ENCODE results near the gene S1PR5. TPM values are rescaled to one million over a fixed set of nuclear protein-coding genes. Genes with fewer than 3 reads are reported as not detected.

The S1PR5 gene
- total RNA-seq, 4 donors from 2014 or later = 0.84 TPM; not detected in 3

DNA sequence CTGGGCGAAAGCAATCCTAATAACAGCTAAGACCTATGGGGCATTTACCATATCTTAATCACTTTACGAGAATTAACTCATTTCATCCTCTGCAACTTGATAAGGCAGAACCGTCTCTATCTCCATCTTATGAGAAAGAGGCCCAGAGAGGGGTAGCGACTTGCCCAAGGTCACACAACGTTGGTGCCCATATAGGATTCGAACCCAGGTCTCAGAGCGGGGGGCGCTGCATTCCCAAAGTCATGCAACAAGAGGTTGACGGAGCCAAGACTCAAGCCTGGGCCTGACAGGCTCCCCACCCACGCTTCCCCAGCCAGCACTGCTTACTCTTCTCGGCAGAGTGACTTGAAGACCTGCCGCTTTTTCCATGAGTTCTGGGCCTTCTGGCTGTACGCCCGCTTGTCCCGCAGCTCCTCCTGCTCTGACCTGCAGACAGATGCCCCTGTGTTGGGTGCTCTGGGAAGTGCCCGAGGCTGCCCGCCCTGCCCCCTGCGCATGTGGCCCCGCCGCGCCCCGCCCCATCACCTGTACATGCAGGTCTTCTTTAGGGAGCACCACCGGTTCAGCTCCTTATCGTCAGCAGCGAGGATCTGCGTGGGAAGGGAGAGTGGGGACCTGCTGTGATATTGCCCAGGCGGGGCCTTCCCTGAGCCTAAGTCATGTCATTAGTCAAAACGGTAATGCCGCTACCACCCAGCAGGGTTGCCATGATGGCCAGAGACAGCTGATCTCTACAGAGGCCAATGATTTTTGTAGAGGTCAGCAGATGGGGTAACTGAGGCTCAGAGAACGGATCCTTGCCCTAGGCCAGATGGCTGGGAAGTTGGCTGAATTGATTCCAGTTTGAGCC is 37.7 kb upstream of the S1PR5 start:
- no peak for TF ChIP-seq CTCF (IDR thresholded peaks at IDR 0.05)
- TF ChIP-seq POLR2A (IDR thresholded peaks at IDR 0.05) = no peak
- no peak for TF ChIP-seq EP300 (IDR thresholded peaks at IDR 0.05)
- peaks cover 0 to 100% (median 45%) of the 10 kb centered on the region in 3 donors for H3K36me3 ChIP-seq
- peaks cover 0 to 5% (median 0%) of the 10 kb centered on the region in 4 donors for H3K4me1 ChIP-seq
- H3K27ac ChIP-seq = no peak overlapping the region
- no peak for DNase-seq (ENCODE audit: low spot score in 2 of 2)
- no peaks in the 10 kb centered on the region for H3K27me3 ChIP-seq
- H3K9me3 ChIP-seq = peaks cover 0 to 6% (median 0%) of the 10 kb centered on the region in 4 donors
- 79 to 81% methylated on average over 27 to 30 of the region's 30 CpGs for WGBS, 2 donors
- H3K4me3 ChIP-seq = no peak overlapping the region

DNA sequence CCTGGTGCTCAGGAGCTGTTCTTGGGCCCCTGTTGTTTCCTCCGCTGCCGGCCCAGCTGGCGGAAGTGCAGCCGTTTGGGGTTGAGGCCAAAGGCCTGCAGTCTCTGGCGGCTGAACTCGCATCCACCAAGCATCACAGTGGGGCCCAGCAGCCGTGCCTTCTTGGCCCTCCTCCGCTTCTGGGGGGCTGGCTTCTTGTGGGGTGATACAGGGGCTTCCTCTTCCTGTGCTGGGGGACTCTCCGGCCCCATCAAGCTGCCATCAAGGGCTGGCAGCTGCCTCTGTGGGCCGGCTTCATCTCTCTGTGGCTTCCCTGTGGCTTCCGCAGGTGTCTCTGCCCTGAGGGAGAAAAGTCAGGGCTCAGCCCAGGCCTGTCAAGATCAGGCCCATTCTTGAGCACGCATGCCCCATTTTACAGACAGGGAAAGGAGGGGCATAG is 36.7 kb upstream of the S1PR5 start:
- no peaks in the 10 kb centered on the region for H3K27me3 ChIP-seq
- TF ChIP-seq CTCF (IDR thresholded peaks at IDR 0.05) = no peak
- TF ChIP-seq EP300 (IDR thresholded peaks at IDR 0.05) = no peak
- no peak for TF ChIP-seq POLR2A (IDR thresholded peaks at IDR 0.05)
- peaks cover 0 to 100% (median 41%) of the 10 kb centered on the region in 3 donors for H3K36me3 ChIP-seq
- WGBS, 2 donors = 41 to 53% methylated on average over 6 to 7 of the region's 12 CpGs
- no peak for DNase-seq (ENCODE audit: low spot score in 2 of 2)
- H3K27ac ChIP-seq = no peak overlapping the region
- H3K4me3 ChIP-seq = no peak overlapping the region
- H3K4me1 ChIP-seq = peaks cover 0 to 5% (median 0%) of the 10 kb centered on the region in 4 donors
- H3K9me3 ChIP-seq = peaks cover 0 to 6% (median 0%) of the 10 kb centered on the region in 4 donors

GRCh38 chr19:10553087-10553667 is 35.9 kb upstream of the S1PR5 start:
- H3K4me1 ChIP-seq = peaks cover 0 to 5% (median 0%) of the 10 kb centered on the region in 4 donors
- peaks cover 0 to 6% (median 0%) of the 10 kb centered on the region in 4 donors for H3K9me3 ChIP-seq
- no peak overlapping the region for H3K27ac ChIP-seq
- no peaks in the 10 kb centered on the region for H3K27me3 ChIP-seq
- no peak overlapping the region for H3K4me3 ChIP-seq
- 70 to 79% methylated on average over 9 to 13 of the region's 13 CpGs for WGBS, 2 donors
- no peak for DNase-seq (ENCODE audit: low spot score in 2 of 2)
- H3K36me3 ChIP-seq = peaks cover 0 to 100% (median 41%) of the 10 kb centered on the region in 3 donors
- TF ChIP-seq POLR2A (IDR thresholded peaks at IDR 0.05) (no peak), CTCF (IDR thresholded peaks at IDR 0.05) (no peak), EP300 (IDR thresholded peaks at IDR 0.05) (no peak)

DNA sequence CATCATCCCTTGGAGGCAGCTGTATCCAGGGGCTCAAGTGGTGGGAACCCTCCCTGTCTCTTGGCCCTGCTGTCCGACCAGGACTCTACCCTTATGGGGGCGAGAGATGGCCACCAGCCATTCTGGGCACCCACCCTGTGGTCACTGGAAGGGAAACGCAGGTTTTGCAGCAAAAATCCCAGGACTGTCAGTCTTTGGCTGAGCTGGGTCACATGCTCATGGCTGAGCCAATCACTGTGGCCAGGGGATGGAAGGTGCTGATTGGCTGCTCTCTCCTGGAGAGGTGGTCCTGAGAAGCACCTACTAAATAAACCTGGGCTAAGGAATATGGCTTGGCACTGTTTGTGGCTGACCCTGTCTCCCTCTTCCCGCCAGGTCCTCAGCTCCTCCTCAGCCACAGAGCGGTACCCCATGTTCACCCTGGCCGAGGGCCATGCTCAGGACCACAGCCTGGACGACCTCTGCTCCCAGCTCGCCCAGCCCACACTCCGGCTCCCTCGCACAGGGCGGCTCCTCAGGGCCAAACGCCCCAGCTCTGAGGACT is 35.3 kb upstream of the S1PR5 start:
- 70 to 71% methylated on average over 12 of the region's 12 CpGs for WGBS, 2 donors
- no peak for TF ChIP-seq CTCF (IDR thresholded peaks at IDR 0.05)
- TF ChIP-seq POLR2A (IDR thresholded peaks at IDR 0.05) = no peak
- TF ChIP-seq EP300 (IDR thresholded peaks at IDR 0.05) = no peak
- DNase-seq (ENCODE audit: low spot score in 2 of 2) = no peak

More for the DNA sequence above, 35.3 kb upstream of the S1PR5 start:
- Histone ChIP-seq H3K4me1 (peaks cover 0 to 5% (median 0%) of the 10 kb centered on the region in 4 donors), H3K36me3 (peaks cover 0 to 98% (median 39%) of the 10 kb centered on the region in 3 donors), H3K4me3 (no peak overlapping the region), H3K27me3 (no peaks in the 10 kb centered on the region), H3K27ac (no peak overlapping the region), H3K9me3 (peaks cover 0 to 6% (median 0%) of the 10 kb centered on the region in 4 donors)
